GM13976 (cell line): ENCODE measurements around the gene RNF150.

ENCODE experiments used
- DNase-seq: peaks from one replicate; pipeline ENCODE4 v3.0.0; 2012; ENCODE audit warnings: low spot score
- CTCF ChIP-seq: IDR thresholded peaks from 2 replicates; pipeline ENCODE4 v1.5.1; 2012; ENCODE audit warnings: borderline replicate concordance, mild to moderate bottlenecking; ENCODE audit not compliant: insufficient read depth; ENCODE audit errors: extremely low read depth, missing control alignments, control extremely low read depth
- in situ Hi-C: fragments of 300-500 bp; cut with MboI; formaldehyde crosslinking; loops from one replicate; pipeline ENCODE4 v1.12.0; 2022; ENCODE audit warnings: low sequenced_read_pairs, mixed read lengths, inconsistent platforms; ENCODE audit not compliant: unreplicated experiment

RNF150 gene

GRCh38 chr4:141037446-141037845 is 95.8 kb downstream of the RNF150 start:
- DNase-seq, result no peak
- no peak for TF ChIP-seq CTCF
- in situ Hi-C loops, result no loop called here

GRCh38 chr4:141036786-141037185 is 96.5 kb downstream of the RNF150 start:
- TF ChIP-seq CTCF, result no peak
- in situ Hi-C loops, result no loop called here
- DNase-seq, result no peak

- DNase-seq, result no peak
- in situ Hi-C loops, result no loop called here
- no peak for TF ChIP-seq CTCF
Measured at GRCh38 chr4:141035920-141036319, 97.3 kb downstream of the RNF150 start.

DNA sequence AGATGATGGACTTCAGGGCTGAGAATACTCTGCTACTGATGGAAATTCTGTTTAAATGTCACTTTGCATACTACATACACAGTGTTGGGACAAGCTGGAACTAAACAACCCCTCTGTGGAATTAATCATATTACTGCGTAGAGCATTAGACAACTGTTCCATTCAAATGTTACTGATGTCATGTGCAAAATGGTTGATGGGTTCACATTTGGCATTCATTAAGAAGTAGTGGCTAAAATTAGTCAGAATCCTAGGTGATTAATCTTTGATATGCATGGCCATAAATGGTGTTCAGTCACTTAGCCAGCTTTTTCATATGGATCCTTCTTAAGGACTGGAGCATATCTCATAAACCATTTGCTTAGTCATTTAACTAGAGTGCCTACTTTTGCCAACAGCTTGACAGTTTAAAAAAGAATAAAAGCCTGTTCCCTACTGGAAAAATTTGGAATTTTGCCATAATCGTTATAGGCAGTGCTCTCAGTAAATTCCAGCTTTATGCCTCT is 105.2 kb downstream of the RNF150 start:
- TF ChIP-seq CTCF, result no peak
- in situ Hi-C loops, result no loop called here
- DNase-seq, result no peak

DNA sequence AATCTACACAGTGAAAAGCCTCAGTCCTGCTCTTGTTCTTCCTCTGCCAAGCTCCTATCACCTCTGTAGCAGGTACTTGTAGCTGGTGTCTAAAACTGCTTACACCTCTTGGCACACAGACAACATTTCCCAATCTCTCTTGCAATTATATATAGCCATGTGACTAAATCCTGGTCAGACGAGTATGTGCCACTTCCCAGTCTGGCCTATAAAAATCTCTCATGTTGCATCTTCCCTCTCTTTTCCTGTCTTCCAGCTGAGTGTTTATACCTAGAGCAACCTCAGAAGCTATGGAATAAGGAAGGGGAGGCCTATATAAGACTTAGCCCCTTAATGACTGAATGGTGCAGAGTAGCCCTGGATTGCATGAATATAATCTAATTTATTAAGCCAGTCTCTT is 105.8 kb downstream of the RNF150 start:
- DNase-seq, result no peak
- in situ Hi-C loops, result no loop called here
- no peak for TF ChIP-seq CTCF

DNA sequence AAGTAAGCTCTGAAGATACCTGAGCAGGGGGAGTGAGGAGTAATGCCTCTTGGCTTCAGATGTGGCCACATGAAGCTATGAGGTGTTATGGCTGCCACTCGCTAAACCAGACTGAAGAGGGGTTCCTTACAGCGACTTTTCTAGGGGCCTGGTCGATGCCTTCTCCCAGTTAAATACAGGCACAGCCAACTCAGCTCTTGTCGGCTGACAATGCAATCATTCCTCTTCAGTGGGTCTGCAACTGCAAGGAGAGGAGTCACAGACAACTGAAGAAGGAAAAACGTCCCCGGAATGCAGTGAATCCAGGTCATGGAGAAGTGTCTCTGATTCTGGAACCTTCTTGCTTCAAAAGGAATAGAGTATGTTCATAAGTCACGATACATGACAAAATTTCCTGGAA is 106.4 kb downstream of the RNF150 start:
- in situ Hi-C loops, result no loop called here
- no peak for TF ChIP-seq CTCF
- no peak for DNase-seq

DNA sequence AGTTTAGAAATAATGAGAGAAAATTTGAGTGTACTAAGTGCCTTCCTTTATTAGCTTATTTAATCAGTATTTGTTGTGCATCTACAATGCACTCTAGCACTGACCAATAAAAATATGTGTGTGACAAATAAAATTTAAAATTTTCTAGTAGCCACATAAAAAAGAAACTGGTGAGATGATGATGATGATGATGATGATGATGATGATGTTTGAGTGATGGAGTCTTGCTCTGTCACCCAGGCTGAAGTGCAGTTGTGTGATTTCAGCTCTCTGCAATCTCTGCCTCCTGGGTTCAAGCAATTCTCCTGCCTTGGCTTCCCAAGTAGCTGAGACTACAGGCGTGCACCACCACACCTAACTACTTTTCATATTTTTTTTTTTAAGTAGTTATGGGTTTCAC is 110.2 kb downstream of the RNF150 start:
- no peak for TF ChIP-seq CTCF
- in situ Hi-C loops, result no loop called here
- no peak for DNase-seq
